ENCODE data around the gene JAGN1.
"Not testable (repeated sequence)": the region's sequence is repeated elsewhere in the genome, so short reads cannot be mapped to it uniquely, and the experiment has no call there.

Gene JAGN1

DNA sequence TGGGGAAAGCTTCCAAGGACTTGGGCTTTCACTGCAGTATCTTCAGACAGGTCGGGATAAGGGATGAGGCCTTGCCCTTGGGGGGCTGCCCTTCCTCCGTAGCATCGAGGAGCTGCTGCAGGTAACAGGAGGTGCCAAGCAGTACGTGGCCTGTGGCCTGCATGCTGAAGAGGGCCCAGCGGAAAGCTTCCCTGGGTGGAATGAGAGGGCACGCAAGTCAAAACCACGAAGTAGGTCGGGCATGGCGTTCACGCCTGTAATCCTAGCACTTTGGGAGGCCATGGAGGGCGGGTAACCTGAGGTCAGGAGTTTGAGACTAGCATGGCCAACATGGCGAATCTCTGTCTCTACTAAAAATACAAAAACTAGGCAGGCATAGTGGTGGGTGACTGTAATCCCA is 23.3 kb upstream of the JAGN1 start:
- DNase-seq: no peak

GRCh38 chr3:9869955-9870354 is 20.5 kb upstream of the JAGN1 start:
- DNase-seq: no peak

- no peak for DNase-seq
Observed at GRCh38 chr3:9870978-9871377, 19.4 kb upstream of the JAGN1 start.

- peak in 1 of 2 donors; percentile 31 for DNase-seq
Observed at GRCh38 chr3:9872067-9872466, 18.3 kb upstream of the JAGN1 start.

DNA sequence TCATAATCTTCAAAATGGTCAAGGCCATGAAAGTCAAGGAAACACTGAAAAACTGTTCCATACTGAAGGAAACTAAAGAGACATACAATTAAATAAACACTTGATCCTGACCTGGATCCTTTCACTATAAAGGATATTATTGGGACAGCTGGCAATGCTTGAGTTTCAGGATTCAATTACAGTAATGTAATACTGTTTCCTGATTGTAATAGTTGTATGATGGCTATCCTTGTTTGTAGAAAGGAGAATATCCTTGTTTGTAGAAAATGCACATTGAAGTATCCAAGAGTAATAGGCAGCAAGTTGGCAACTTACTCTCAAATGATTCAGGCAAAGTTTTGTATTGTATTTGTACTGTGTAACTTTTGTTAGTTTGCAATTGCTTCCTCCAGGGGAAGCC is 15.0 kb upstream of the JAGN1 start:
- no peak for DNase-seq

DNA sequence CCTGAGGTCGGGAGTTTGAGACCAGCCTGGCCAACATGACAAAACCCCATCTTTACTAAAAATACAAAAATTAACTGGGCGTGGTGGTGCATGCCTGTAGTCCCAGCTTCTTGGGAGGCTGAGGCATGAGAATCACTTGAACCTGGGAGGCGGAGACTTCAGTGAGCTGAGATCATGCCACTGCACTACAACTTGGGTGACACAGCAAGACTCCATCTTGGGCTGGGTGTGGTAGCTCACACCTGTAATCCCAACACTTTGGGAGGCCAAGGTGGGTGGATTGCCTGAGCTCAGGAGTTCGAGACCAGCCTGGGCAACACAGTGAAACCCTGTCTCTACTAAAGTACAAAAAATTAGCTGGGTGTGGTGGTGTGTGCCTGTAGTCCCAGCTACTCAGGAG is 14.2 kb upstream of the JAGN1 start:
- DNase-seq: not testable (repeated sequence)

- DNase-seq: no peak
Observed at GRCh38 chr3:9876991-9877390, 13.4 kb upstream of the JAGN1 start.

DNA sequence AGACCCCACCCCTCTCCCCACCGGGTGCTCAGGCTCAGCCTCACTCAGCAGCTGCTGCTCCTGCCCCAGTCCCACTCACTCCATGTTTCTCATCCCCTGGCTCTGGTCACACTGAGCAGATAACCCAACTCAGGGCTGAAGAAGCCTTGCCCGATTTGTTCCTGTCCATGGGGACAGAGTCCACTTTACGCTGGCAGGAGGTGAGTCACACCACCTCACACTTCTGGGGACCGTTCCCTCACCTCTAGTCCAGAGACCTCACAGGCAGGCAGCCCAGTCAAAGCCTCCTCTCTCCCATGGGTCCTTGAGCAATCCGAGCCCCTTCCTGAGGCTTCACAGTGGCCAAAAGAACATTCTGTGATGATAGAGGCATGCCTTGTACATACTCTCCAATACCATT is 11.7 kb upstream of the JAGN1 start:
- no peak for DNase-seq

DNA sequence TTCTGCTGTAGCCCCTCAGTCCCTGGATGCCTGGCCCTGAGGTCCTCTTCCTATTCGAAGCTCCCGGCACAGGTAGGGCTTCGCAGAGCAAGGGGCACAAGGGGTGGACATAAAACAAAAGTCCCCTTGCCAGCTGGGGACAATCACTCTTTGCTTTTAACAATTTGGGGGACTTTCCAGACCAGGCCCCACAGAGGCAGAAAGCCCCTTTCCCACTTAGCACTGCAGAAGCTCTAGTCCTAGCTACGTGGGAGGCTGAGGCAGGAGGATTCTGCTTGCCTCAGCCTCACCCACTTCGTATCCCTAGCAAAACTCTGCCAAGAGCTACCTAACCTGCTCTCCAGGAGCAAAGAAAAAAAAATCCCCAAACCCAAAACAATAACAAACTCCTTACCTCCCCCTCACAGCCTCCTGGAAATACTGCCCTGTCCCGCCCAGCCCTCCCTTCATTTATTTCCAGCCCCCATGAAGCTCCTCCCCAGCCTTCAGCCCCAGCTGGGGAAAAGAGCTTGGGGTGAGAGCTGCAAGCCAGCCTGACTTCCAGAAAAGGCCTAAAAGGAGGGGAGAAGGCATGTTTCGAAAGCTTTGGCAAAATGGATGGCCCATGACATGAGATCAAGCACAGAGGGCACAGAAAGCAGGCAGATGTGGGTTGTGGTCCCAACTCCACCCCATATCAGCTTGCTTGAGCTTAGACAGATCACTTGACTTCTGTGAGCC is 10.4 kb upstream of the JAGN1 start, which contains the start of gene CIDEC:
Gene CIDEC (minus strand): TSS at position 424 of the 720 bp plus-strand sequence. CDS start 1,767 bp downstream, outside the sequence.
- DNase-seq: no peak

- no peak for DNase-seq
Observed at GRCh38 chr3:9881441-9881840, 9.0 kb upstream of the JAGN1 start.

DNA sequence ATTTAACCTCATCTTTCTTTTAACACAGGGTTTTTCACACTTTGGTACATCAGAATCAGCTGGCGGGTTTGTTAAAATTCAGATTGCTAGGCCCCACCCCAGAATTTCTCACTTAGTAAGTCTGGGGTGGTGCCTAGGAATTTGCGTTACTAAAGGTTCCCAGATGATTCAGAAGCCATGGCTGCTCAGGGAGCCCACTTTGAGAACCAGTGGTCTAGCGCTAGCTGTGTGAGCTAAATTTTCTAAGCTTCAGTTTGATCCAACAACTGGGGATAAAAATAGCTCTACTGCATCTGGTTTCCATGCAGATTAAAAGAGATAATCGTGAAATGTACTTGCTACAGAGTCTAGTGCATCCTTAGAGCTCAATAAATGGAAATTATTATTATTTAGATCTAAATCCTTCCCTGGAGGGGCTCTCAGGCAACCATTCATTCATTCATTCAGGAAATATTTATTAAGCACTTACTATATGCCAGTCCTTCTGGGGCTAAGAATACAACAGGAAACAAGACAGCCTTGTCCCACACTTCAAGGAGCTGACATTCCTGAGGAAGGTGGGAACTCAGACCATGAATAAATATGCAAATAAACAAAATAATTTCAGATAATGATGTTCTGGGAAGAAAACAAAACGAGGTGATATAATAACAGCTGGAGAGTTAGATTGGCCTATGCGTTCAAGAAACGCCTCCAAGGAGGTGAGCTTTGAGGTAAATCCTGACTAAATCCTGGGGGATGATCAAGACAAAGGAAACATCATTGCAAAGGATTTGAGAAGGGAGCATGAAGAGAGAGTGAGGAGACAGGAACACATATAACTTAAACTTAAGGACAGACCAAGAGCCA is 6.5 kb upstream of the JAGN1 start:
- no peak for DNase-seq

DNA sequence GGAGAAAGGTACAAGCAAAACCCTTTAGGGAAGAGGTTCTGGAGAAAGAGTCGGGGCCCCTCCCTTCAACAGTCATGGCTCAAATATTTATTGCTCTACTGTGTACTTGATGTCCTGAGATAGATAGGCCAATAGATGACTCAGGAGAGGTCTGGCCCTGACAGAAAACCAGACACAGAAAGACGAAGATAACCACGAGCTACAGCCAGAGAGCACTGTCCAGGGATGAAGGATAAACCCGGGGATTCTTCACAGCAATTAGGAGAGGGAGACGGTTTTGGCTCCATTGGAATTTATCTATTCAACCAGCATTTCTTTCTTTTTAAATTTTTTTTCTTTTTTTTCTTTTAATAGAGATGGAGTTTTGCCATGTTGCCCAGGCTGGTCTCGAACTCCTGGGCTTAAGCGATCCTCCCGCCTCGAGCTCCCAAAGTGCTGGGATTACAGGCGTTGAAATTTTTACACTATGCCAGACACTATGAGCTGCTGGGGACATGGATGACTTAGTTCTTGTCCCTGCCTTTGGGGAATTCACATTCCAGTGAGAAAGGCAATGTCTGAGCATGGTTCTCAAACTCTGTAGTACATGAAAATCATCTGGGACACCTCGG is 5.8 kb upstream of the JAGN1 start:
- DNase-seq: no peak

GRCh38 chr3:9886328-9886727 is 4.1 kb upstream of the JAGN1 start:
- DNase-seq: no peak

GRCh38 chr3:9887480-9887879 is 2.9 kb upstream of the JAGN1 start:
- DNase-seq: peak; percentile 12 to 20

GRCh38 chr3:9888540-9888939 is 1.9 kb upstream of the JAGN1 start:
- DNase-seq: no peak

DNA sequence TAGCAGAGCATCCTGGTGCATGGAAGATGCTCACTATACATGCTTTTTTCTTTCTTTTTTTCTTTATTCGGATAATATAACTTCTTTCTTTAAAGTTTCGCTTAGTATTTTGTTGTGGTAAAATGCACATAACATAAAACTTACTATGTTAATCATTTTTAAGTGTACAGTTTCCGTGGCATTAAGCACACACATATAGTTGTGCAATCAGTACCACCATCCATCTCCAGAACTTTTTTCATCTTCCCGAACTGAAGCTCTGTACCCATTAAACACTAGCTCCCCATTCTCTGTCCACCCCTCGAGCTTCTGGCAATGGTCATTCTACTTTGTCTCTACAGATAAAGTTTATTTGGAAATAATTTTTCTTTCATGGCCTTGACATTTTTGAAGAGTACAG is 1.0 kb upstream of the JAGN1 start:
- no peak for DNase-seq

GRCh38 chr3:9891072-9891622 is 737 bp downstream of the JAGN1 start:
- DNase-seq: no peak

DNA sequence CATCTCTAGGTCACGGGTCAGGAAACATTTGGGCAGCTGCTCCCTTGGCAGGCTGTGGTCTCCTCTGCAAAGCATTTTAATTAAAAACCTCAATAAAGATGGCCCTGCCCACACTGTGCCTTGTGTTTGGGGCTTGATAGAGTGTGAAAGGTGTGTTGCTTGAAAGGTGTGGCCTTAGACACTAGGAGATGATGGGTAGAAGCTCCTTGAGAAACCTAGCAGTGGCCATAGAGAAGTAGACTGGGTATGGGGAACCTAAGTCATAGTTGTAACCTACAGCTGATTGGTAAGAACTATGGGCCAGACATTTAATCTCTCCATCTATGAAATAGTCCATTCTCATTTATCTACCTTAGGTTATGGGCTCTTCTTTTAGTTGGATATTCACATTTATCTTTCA is 3.3 kb downstream of the JAGN1 start:
- DNase-seq: no peak

DNA sequence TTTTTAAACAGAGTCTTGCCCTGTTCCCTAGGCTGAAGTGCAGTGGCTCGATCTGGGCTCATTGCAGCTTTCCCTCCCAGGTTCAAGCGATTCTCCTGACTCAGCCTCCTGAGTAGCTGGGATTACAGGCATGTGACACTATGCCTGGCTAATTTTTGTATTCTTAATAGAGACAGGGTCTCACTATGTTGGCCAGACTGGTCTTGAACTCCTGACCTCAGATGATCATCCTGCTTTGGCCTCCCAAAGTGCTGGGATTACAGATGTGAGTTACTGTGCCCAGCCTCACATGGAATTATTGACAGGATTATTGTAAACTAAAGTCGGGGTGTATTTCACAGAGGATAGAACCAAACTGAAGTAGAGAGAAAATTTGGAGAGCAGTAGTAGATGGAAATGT is 5.3 kb downstream of the JAGN1 start:
- not testable (repeated sequence) for DNase-seq

DNA sequence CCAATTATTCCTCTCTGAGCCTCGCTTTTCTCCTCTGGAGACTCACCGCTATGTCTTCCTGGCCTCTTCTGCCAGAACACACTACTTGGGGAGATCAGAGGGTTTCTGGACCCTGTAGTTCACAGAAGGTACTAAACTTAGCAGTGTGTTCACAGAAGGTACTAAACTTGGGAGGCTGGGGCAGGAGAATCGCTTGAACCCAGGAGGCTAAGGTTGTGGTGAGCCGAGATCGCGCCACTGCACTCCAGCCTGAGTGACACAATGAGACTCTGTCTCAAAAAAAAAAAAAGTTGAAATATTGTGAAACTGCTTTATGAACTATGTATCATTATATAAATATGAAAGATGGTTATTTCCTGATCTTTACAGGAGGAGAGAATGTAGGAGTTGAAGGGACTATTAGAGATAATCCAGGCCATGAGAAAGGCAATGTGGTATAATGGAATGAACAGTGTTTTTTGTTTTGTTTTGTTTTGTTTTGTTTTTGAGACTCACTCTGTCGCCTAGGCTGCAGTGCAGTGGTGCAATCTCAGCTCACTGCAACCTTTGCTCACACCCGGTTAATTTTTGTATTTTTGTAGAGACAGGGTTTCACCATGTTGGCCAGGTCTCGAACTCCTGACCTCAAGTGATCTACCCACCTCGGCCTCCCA is 6.5 kb downstream of the JAGN1 start:
- DNase-seq: not testable (repeated sequence)

DNA sequence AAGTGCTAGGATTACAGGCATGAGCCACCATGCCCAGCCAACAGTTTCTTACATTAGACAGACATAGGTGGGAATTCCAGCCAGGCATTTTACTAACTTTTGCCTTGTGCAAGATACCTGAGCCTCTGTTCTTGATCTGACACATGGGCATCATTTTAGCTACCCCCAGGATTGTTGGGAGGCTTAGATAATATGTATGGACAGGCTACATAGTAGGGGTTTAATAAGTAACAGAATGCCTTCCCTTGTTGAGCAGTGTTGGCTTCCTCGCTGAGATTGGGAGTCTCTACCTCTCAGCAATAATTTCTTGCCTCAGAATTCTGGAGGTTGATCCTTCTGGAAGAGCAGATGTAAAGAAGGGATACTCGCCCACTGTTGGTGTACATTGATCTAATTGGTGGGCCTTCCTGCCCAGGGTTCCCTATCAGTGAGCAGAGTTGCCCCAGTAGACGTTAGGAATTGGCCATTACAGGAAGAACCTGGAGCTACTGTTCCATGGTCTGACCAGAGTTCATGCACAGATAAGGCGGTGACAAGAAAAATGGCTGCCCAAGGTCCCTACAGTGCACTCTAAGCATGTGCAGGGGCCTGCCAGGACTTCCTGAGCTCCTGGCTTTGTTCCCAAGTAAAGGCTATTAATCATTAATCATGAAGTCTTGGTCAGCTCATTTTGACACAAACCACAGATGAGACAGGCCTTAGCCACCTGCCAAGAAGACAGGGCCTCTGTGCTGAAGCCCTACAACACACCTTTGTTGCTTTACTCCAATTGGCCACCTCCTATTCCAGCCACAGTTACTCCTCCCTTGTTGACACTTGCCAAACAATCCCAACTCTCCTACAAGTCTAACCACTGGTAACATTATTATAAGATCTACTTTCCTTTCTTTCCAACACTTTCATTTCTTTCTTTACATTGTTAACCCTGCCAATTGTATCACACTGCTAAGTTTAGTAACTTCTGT is 7.3 kb downstream of the JAGN1 start:
- no peak for DNase-seq
